ENCODE data around the gene FOXN1. TPM values are rescaled to one million over a fixed set of nuclear protein-coding genes. Genes with fewer than 3 reads are reported as not detected.
"Not testable (repeated sequence)": the region's sequence is repeated elsewhere in the genome, so short reads cannot be mapped to it uniquely, and the experiment has no call there.

The FOXN1 gene
- not detected in 2 replicates for total RNA-seq (2014; rRNA removed; shearing (Covaris generic))

GRCh38 chr17:28505986-28506665 lies at the start of gene FOXN1:
Gene FOXN1, plus strand, starts transcription at chr17:28506348. Its CDS starts 17,622 bp downstream, at chr17:28523970.
- DNase-seq (ENCODE audit: low spot score), result no peak

- DNase-seq (ENCODE audit: low spot score), result no peak
Observed at GRCh38 chr17:28457890-28458289, 48.3 kb upstream of the FOXN1 start.

GRCh38 chr17:28458881-28459280 lies 47.3 kb upstream of the FOXN1 start:
- not testable (repeated sequence) for DNase-seq (ENCODE audit: low spot score)

GRCh38 chr17:28460901-28461300 lies 45.2 kb upstream of the FOXN1 start:
- DNase-seq (ENCODE audit: low spot score), result no peak

- DNase-seq (ENCODE audit: low spot score), result no peak
Observed at GRCh38 chr17:28466001-28466400, 40.1 kb upstream of the FOXN1 start.

GRCh38 chr17:28466521-28467048 lies 39.6 kb upstream of the FOXN1 start:
- no peak for DNase-seq (ENCODE audit: low spot score)

GRCh38 chr17:28467456-28468025 lies 38.6 kb upstream of the FOXN1 start:
- DNase-seq (ENCODE audit: low spot score), result no peak

GRCh38 chr17:28468033-28468735 lies 38.0 kb upstream of the FOXN1 start:
- not testable (repeated sequence) for DNase-seq (ENCODE audit: low spot score)

- no peak for DNase-seq (ENCODE audit: low spot score)
Observed at GRCh38 chr17:28468781-28469180, 37.4 kb upstream of the FOXN1 start.

GRCh38 chr17:28469376-28469775 lies 36.8 kb upstream of the FOXN1 start:
- no peak for DNase-seq (ENCODE audit: low spot score)

GRCh38 chr17:28470266-28470913 lies 35.8 kb upstream of the FOXN1 start:
- DNase-seq (ENCODE audit: low spot score), result no peak

- no peak for DNase-seq (ENCODE audit: low spot score)
Observed at GRCh38 chr17:28470914-28471366, 35.2 kb upstream of the FOXN1 start.

- no peak for DNase-seq (ENCODE audit: low spot score)
Observed at GRCh38 chr17:28471531-28472342, 34.4 kb upstream of the FOXN1 start.

GRCh38 chr17:28472871-28473497 lies 33.2 kb upstream of the FOXN1 start:
- DNase-seq (ENCODE audit: low spot score), result no peak

GRCh38 chr17:28473542-28473941 lies 32.6 kb upstream of the FOXN1 start, which contains the start of gene SLC13A2:
Gene SLC13A2, plus strand, starts transcription at chr17:28473644. Its CDS starts 69 bp downstream, at chr17:28473713.
- no peak for DNase-seq (ENCODE audit: low spot score)

- no peak for DNase-seq (ENCODE audit: low spot score)
Observed at GRCh38 chr17:28474111-28474531, 32.0 kb upstream of the FOXN1 start.

- peak; percentile 60 for DNase-seq (ENCODE audit: low spot score)
Observed at GRCh38 chr17:28475151-28475900, 30.8 kb upstream of the FOXN1 start.

- no peak for DNase-seq (ENCODE audit: low spot score)
Observed at GRCh38 chr17:28476076-28476865, 29.9 kb upstream of the FOXN1 start.

GRCh38 chr17:28477928-28478327 lies 28.2 kb upstream of the FOXN1 start:
- DNase-seq (ENCODE audit: low spot score), result no peak
